CD4-positive, alpha-beta T cell treated with Interleukin-10 for 1 hour (primary cell): ENCODE results near the gene DUSP3.

Experiments used
- DNase-seq: peaks from one replicate; pipeline ENCODE4 v3.0.0-alpha.2; 2020

Gene DUSP3

GRCh38 chr17:43723697-43724359 is 54.9 kb downstream of the DUSP3 start:
- DNase-seq: no peak

- DNase-seq: no peak
These were observed 55.7 kb downstream of the DUSP3 start for GRCh38 chr17:43722870-43723665.

GRCh38 chr17:43722269-43722619 is 56.5 kb downstream of the DUSP3 start:
- no peak for DNase-seq

- DNase-seq: no peak
These were observed 57.1 kb downstream of the DUSP3 start for GRCh38 chr17:43721537-43722268.

GRCh38 chr17:43720311-43721060 is 58.3 kb downstream of the DUSP3 start:
- peak; percentile 79 for DNase-seq

- DNase-seq: no peak
These were observed 59.2 kb downstream of the DUSP3 start for GRCh38 chr17:43719578-43719977.

- no peak for DNase-seq
These were observed 60.2 kb downstream of the DUSP3 start for GRCh38 chr17:43718544-43718943.

- no peak for DNase-seq
These were observed 60.9 kb downstream of the DUSP3 start for GRCh38 chr17:43717913-43718312.
